ENCODE results near the gene EEA1. TPM values are rescaled to one million over a fixed set of nuclear protein-coding genes. Genes with fewer than 3 reads are reported as not detected.

Gene EEA1
- total and polyA plus RNA-seq, 12 donors: 2.5 to 36.9 (median 21.4) TPM

DNA sequence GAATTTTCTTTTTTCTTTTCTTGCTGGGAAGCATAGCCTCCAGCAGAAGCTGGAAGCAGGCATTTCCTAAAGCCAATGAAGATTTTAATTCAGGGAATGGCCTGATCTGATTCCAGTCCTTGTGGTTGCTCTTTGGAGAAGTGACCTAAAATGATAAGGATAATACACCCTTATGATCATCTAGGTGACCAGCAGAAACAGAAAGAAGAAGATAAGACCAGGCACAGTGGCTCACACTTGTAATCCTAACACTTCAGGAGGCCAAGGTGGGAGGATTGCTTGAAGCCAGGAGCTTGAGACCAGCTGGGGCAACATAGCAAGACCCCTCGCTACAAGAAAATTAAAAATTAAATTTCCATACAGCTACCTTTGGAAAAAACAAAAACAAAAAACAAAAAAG is 51.2 kb downstream of the EEA1 start:
- WGBS, 4 donors: 96 to 100% (median 100%) methylated on average over 1 of the region's 1 CpG
- no peak for TF ChIP-seq POLR2A (IDR thresholded peaks at IDR 0.05)
- TF ChIP-seq CTCF (IDR thresholded peaks at IDR 0.05): no peak
- intact Hi-C loops (cut with DNase I): no loop called here

DNA sequence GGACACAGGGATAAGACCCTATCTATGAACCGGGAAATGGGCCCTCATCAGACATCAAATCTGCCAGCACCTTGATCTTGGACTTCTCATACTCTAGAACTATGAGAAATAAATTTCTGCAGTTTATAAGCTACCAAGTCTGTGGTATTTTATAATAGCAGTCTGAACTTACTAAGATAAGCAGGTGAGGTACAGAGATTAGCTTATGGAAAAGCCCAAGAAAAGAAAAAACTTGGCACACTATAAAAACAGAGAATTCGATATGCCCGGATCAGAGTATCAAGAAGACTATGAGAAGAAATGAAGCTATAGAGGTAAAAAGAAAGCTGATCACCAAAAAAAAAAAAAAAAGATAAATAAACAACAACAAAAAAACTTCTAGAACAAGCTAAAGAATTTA is 52.6 kb downstream of the EEA1 start:
- intact Hi-C loops (cut with DNase I): no loop called here

More for the DNA sequence above, 51.2 kb downstream of the EEA1 start:
- H3K27ac ChIP-seq: no peak overlapping the region
- no peaks in the 10 kb centered on the region for H3K9me3 ChIP-seq (replicated peaks in 1 of 3)
- H3K4me3 ChIP-seq: no peak overlapping the region
- DNase-seq: no peak
- no peaks in the 10 kb centered on the region for H3K36me3 ChIP-seq (replicated peaks in 1 of 2)
- no peaks in the 10 kb centered on the region for H3K27me3 ChIP-seq
- no peaks in the 10 kb centered on the region for H3K4me1 ChIP-seq (replicated peaks in 1 of 2)

DNA sequence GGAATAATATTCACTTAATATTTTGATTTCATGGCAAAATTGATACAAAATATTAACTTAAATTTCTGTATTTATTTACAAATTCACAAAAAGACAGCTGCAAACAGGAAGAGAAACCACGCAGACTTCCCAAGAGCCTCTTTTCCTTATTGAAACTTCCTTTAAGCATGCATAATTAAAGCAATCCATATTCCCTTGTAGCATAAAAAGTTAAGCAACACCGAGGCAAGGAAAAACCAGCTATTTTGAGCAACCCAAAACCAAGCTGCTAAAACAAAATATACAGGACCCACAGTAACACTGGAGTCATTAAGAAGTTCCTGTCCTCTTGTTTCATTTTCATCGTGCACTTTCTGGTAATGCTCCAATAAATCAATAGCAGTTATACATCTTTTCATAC is 58.0 kb downstream of the EEA1 start:
- H3K4me1 ChIP-seq (replicated peaks in 1 of 2): peaks cover 0 to 4% of the 10 kb centered on the region in 2 donors
- H3K4me3 ChIP-seq: no peak overlapping the region
- no peak for DNase-seq
- no peaks in the 10 kb centered on the region for H3K36me3 ChIP-seq (replicated peaks in 1 of 2)
- H3K27me3 ChIP-seq: no peaks in the 10 kb centered on the region
- no peaks in the 10 kb centered on the region for H3K9me3 ChIP-seq (replicated peaks in 1 of 3)
- H3K27ac ChIP-seq: no peak overlapping the region
- WGBS, 4 donors: 37 to 56% (median 51%) methylated on average over 3 of the region's 3 CpGs
- no peak for TF ChIP-seq POLR2A (IDR thresholded peaks at IDR 0.05)
- no peak for TF ChIP-seq CTCF (IDR thresholded peaks at IDR 0.05)
- intact Hi-C loops (cut with DNase I): no loop called here

More for the DNA sequence above, 52.6 kb downstream of the EEA1 start:
- Histone ChIP-seq H3K9me3 (replicated peaks in 1 of 3) (no peaks in the 10 kb centered on the region), H3K4me1 (replicated peaks in 1 of 2) (peaks cover 0 to 1% of the 10 kb centered on the region in 2 donors), H3K4me3 (no peak overlapping the region), H3K36me3 (replicated peaks in 1 of 2) (no peaks in the 10 kb centered on the region), H3K27ac (no peak overlapping the region), H3K27me3 (no peaks in the 10 kb centered on the region)
- DNase-seq: no peak
- TF ChIP-seq POLR2A (IDR thresholded peaks at IDR 0.05) (no peak), CTCF (IDR thresholded peaks at IDR 0.05) (no peak)
- 95 to 100% (median 98%) methylated on average over 3 of the region's 3 CpGs for WGBS, 4 donors

DNA sequence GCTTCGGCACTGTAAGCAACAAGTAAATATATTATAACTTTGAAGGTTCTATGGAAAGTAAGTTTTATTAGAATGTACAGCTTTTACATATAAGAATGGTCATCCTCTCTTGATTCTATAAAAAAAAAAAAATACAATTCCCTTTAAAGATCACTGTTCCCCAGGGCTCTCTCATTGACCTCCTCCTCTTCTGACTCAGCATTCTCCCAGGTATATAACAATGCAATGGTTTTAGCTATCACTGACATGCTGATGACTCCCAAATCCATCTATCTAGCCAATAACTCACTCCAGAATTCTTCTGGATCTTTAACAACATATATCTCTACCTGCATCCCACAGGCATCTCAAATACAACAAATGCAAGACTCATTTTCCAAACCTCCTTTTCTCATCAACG is 62.7 kb downstream of the EEA1 start:
- DNase-seq: no peak
- no peaks in the 10 kb centered on the region for H3K27me3 ChIP-seq
- H3K36me3 ChIP-seq (replicated peaks in 1 of 2): no peaks in the 10 kb centered on the region
- no peak overlapping the region for H3K4me3 ChIP-seq
- TF ChIP-seq POLR2A (IDR thresholded peaks at IDR 0.05) (no peak), CTCF (IDR thresholded peaks at IDR 0.05) (no peak)
- H3K4me1 ChIP-seq (replicated peaks in 1 of 2): peaks cover 0 to 2% of the 10 kb centered on the region in 2 donors
- intact Hi-C loops (cut with DNase I): no loop called here
- 94 to 99% (median 97%) methylated on average over 2 of the region's 2 CpGs for WGBS, 4 donors
- H3K27ac ChIP-seq: no peak overlapping the region
- H3K9me3 ChIP-seq (replicated peaks in 1 of 3): no peaks in the 10 kb centered on the region
